HG02759 (cell line): ENCODE results near the gene SEC16A.
"Not testable (repeated sequence)": the region's sequence is repeated elsewhere in the genome, so short reads cannot be mapped to it uniquely, and the experiment has no call there.

Source experiments
- ATAC-seq: cut with Tn5 transposase; IDR thresholded peaks from one replicate; pipeline ENCODE4 v1.9.1; 2021; ENCODE audit warnings: mild to moderate bottlenecking, moderate library complexity; ENCODE audit not compliant: unreplicated experiment

The SEC16A gene

GRCh38 chr9:136425367-136425766 lies 57.5 kb downstream of the SEC16A start:
- ATAC-seq, result not testable (repeated sequence)

GRCh38 chr9:136424750-136425362 lies 58.0 kb downstream of the SEC16A start:
- no peak for ATAC-seq

GRCh38 chr9:136423432-136424146 lies 59.3 kb downstream of the SEC16A start:
- ATAC-seq, result no peak

- ATAC-seq, result no peak
These were observed 60.0 kb downstream of the SEC16A start for GRCh38 chr9:136422876-136423275.

GRCh38 chr9:136421791-136422190 lies 61.0 kb downstream of the SEC16A start:
- no peak for ATAC-seq

DNA sequence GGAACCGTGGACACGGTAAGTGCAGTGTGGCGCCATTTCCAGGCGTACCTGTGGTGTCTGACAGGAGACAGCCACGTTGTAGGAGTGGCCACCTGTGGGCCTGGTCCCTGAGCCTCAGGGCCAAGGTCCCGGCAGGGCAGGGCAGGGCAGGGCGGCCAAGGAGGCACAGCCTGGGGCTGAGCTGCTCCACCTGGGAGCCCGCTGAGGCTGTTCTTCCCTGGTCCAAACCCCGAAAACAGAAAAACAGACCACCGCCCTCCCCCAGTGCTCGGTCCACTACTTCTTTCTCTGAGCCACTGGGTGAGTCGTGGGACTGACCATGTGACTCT lies 63.8 kb downstream of the SEC16A start:
- ATAC-seq, result no peak

- no peak for ATAC-seq
These were observed 64.4 kb downstream of the SEC16A start for GRCh38 chr9:136418182-136419091.

DNA sequence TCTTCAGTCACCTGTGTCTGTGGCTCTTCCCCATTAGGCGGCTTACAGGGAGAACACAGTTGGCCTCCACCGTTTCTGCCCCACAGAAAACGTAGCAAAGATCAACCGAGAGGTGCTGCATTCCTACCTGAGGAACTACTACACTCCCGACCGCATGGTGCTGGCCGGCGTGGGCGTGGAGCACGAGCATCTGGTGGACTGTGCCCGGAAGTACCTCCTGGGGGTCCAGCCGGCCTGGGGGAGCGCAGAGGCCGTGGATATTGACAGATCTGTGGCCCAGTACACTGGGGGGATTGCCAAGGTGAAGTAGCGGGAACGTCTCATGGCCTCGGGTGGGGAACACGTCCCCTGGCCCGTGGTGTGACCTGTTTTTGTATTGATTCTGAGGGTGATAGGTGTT lies 65.9 kb downstream of the SEC16A start:
- no peak for ATAC-seq

- no peak for ATAC-seq
These were observed 66.4 kb downstream of the SEC16A start for GRCh38 chr9:136416427-136416826.

DNA sequence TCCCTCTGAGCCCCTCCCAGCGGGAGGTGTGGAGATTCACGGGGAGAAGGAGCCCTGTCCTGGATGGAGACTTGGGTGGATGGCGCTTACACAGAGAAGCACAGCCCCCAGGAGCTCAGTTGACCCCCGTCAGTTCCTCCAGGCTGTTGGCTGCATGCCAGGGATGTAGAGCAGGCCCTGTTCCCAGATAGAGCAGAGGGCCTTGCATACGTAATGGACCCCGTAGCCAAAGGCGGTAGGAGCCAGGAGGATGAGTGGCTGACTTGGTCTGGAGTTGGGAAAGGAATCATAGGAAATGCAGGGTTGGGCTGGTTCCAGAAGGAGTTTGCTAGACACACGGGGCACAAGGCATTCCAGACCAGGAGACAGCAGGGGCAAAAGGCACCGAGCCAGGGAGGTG lies 69.9 kb downstream of the SEC16A start:
- no peak for ATAC-seq

DNA sequence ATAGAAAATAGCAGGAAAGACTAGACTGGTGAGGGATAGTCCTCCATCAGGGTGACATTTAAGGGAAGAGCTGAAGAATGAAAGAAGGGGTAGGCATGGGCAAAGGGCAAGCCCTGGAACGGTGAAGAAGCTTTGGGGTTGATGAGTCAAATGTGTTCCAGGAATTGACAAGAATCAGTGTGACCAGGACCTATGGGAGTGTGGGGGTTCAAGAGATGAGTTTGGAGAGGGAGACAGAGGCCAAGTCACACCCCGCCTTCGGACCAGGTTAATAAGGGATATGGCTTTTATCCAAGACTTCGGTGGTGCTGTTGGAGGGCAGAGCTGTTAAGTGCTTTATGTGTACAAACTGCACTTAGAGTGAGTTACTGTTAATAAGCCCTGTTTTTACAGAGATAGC lies 71.5 kb downstream of the SEC16A start:
- no peak for ATAC-seq

- peak; percentile 87 for ATAC-seq
These were observed 72.1 kb downstream of the SEC16A start, which contains the start of the genes ENTR1 and PMPCA for GRCh38 chr9:136410500-136411287. Gene ENTR1 (minus strand): TSS chr9:136410614. CDS start chr9:136410397, 217 bp downstream. Gene PMPCA (plus strand): TSS chr9:136410658. CDS start chr9:136410669, 11 bp downstream.

- ATAC-seq, result peak; percentile 36
These were observed 73.0 kb downstream of the SEC16A start for GRCh38 chr9:136409557-136410455.

- ATAC-seq, result no peak
These were observed 74.9 kb downstream of the SEC16A start for GRCh38 chr9:136407911-136408310.

DNA sequence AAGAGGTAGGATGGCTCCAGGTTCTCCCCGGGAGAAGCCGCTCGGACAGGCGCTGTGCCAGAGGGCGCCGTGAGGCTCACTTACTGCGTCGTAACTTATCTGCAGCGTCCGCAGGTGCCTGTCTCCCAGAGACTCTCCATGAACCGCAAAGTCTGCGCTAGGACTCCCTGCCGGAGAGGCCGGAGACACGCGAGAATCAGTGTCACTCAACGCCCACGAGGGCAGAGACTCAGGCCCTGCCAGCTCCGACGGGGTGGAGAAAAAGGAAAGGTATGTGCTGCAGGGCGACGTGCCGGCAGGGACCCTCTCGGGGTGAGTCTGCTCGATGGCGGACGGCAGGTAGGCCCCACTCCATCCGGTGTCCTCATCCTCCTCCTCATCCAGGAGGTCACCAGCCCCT lies 75.8 kb downstream of the SEC16A start:
- not testable (repeated sequence) for ATAC-seq

- not testable (repeated sequence) for ATAC-seq
These were observed 76.9 kb downstream of the SEC16A start for GRCh38 chr9:136405904-136406303.

DNA sequence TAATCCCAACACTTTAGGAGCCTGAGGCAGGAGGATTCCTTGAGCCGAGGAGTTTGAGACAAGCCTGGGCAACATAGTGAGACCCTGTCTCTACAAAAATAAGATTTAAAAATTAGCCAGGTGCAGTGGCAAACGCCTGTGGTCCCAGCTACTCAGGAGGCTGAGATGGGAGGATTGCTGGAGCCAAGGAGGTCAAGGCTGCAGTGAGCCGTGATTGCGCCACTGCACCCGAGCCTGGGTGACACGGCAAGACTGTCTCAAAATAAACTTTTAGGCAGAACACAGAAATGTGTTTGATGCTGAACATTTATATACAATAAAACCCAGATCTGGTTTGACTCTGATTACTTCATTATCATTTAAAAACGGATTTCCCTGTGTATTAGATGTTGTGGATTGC lies 77.4 kb downstream of the SEC16A start:
- ATAC-seq, result no peak

- no peak for ATAC-seq
These were observed 78.1 kb downstream of the SEC16A start for GRCh38 chr9:136404801-136405136.

DNA sequence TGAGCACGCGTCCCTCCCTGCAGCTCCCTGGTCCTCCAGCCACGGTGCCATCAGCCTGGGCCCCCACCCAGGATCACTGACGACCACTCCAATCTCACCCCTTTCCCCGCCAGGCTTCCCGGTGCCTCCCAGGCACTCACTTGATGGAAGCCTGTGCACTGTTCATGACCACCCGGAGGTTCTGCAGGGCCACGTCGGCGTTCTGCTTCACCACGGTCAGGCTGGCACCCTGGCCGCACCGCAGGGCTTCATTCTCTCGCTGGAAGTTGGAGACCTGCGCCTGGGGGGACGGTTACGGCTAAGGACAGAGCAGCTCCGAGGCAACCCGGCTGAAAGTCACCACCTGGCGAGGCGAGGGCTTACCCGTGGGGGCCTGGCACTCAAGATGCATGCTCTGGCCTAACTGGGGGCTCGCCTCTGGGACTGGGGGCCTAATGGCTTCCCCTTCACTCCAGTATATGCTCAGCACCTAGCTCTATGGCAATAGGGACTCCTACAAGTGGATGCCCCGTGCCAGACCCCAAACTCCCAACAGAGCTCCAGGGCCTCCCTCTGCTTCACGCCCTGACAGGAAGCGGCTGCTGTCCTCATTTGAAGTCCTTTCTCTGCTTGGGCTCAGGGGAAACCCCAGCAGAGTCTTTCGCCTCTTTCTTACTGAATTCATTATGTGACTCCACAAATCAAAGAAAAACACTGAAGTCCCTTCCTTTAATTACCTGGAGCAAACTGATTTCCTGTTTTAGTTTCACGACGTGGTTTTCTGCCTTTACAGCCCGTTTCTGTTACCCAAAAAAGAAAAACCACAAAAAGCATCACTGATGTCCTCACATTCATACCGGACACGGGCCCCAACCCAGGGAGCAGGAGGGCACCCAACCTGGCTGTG lies 78.7 kb downstream of the SEC16A start:
- no peak for ATAC-seq
